Measurements from ENCODE around the gene TTLL10.

GRCh38 chr1:1143636-1144035 is 30.0 kb upstream of the TTLL10 start:
- TF ChIP-seq CTCF (conservative IDR thresholded peaks at IDR 0.05) (no peak), EZH2 (IDR thresholded peaks at IDR 0.05; ENCODE audit: low read depth) (no peak)

Measured in PC-9 (cell line).